ENCODE data around the gene FXYD1. TPM values are rescaled to one million over a fixed set of nuclear protein-coding genes. Genes with fewer than 3 reads are reported as not detected.
A peak's percentile ranks its signal among the peaks of the same experiment; 100 is the strongest.

FXYD1 gene
- total RNA-seq, 1 donor from 2014 or later, result 67.6 TPM

- Histone ChIP-seq H3K4me1 (peaks cover 27% of the 10 kb centered on the region), H3K27ac (peak overlapping the region; percentile 71), H3K27me3 (no peaks in the 10 kb centered on the region), H3K9me3 (no peaks in the 10 kb centered on the region), H3K36me3 (no peaks in the 10 kb centered on the region), H3K4me3 (peak overlapping the region; percentile 44)
- intact Hi-C loops (cut with DNase I), result no loop called here
- peak; percentile 42 for ATAC-seq
- TF ChIP-seq CTCF (IDR thresholded peaks at IDR 0.05), result no peak
- no peak for DNase-seq
Measured at GRCh38 chr19:35116072-35116801, 22.4 kb upstream of the FXYD1 start.

GRCh38 chr19:35117116-35117515, 21.5 kb upstream of the FXYD1 start:
- intact Hi-C loops (cut with DNase I), result no loop called here
- Histone ChIP-seq H3K9me3 (no peaks in the 10 kb centered on the region), H3K4me1 (peaks cover 27% of the 10 kb centered on the region), H3K27ac (peak overlapping the region; percentile 71), H3K4me3 (peak overlapping the region; percentile 44), H3K36me3 (peaks cover 3% of the 10 kb centered on the region), H3K27me3 (no peaks in the 10 kb centered on the region)
- TF ChIP-seq CTCF (IDR thresholded peaks at IDR 0.05), result no peak
- ATAC-seq (no peak), DNase-seq (no peak)

DNA sequence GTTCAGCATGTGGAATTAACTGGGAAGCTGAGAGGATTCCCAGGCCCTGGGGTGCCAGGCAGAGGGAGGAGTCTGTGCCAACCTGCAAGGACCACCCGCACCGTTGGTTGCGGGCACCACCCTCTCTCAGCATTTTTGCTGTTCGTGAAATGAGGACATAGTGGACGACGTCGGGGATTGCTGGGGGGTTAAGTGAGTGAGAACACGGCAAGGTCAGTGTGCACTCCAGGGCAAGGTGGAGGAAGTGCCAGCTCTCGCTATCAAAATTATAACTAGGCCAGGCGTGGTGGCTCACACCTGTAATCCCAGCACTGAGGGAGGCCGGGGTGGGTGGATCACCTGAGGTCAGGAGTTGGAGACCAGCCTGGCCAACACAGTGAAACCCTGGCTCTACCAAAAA, 20.8 kb upstream of the FXYD1 start:
- Histone ChIP-seq H3K4me1 (peaks cover 27% of the 10 kb centered on the region), H3K27ac (peak overlapping the region; percentile 17), H3K36me3 (peaks cover 3% of the 10 kb centered on the region), H3K9me3 (no peaks in the 10 kb centered on the region), H3K4me3 (peak overlapping the region; percentile 44), H3K27me3 (no peaks in the 10 kb centered on the region)
- ATAC-seq (peak; percentile 8), DNase-seq (no peak)
- intact Hi-C loops (cut with DNase I), result no loop called here
- TF ChIP-seq CTCF (IDR thresholded peaks at IDR 0.05), result no peak

DNA sequence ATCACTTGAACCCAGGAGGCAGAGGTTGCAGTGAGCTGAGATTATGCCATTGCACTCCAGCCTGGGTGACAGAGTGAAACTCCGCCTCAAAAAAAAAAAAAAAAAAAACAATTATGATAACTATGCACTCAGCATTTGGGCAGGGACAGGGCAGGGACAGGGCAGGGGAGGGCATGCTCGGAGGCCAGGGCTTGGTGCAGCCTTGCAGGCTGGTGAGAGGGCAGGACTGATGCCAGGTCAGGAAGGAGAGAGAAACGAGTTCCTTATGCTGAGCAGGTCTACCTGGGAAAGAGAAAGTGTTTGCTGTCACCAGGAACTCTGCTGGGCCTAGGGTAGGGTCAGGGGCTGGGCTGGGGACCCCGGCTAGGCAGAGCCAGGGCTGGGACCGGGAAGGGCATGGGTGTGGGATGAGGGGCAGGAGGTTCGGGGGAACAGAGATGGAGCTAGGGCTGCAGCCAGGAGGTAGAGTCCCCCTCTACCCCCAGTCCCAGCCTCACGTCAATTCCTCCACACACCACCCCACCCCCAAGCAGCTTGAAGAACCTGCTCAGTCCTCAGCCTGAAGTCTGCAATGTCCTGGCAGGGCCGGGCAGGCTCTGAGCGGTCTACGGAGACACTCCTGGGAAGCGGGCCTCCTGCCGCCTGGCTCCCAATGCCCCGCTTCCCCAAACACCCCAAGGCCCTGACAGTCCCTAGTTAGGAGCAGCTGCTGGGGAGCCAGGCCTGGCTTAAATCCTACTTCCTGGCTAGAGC, 20.2 kb upstream of the FXYD1 start:
- intact Hi-C loops (cut with DNase I), result no loop called here
- H3K27ac ChIP-seq, result peak overlapping the region; percentile 74
- peaks cover 30% of the 10 kb centered on the region for H3K4me1 ChIP-seq
- TF ChIP-seq CTCF (IDR thresholded peaks at IDR 0.05), result no peak
- DNase-seq (peak; percentile 89), ATAC-seq (peak; percentile 81)
- peaks cover 3% of the 10 kb centered on the region for H3K36me3 ChIP-seq
- no peaks in the 10 kb centered on the region for H3K27me3 ChIP-seq
- H3K9me3 ChIP-seq, result no peaks in the 10 kb centered on the region
- peak overlapping the region; percentile 30 for H3K4me3 ChIP-seq

GRCh38 chr19:35119091-35119490, 19.5 kb upstream of the FXYD1 start:
- DNase-seq, result no peak
- TF ChIP-seq CTCF (IDR thresholded peaks at IDR 0.05), result no peak
- Histone ChIP-seq H3K4me1 (peaks cover 36% of the 10 kb centered on the region), H3K27ac (peak overlapping the region; percentile 74), H3K27me3 (no peaks in the 10 kb centered on the region), H3K4me3 (peak overlapping the region; percentile 30), H3K9me3 (no peaks in the 10 kb centered on the region), H3K36me3 (peaks cover 3% of the 10 kb centered on the region)
- ATAC-seq, result no peak
- intact Hi-C loops (cut with DNase I), result no loop called here

Data from upper lobe of right lung (tissue), 1 donor.